PC-9 (cell line): ENCODE results near the gene DACT2. TPM values are rescaled to one million over a fixed set of nuclear protein-coding genes. Genes with fewer than 3 reads are reported as not detected.

ENCODE experiments used
- BruUV-seq: library from RNA; stranded (reverse); fragments of 400-500 nt; replicated peaks from 2 replicates; lab custom pipeline; 2021; lab: Mats Ljungman, UMichigan
- CTCF ChIA-PET: fragments of 300-600 bp; sonication (Branson Sonifier 250); formaldehyde crosslinking; loops from one replicate; lab custom pipeline; 2022; ENCODE audit warnings: antibody characterized with exemption; lab: Charles Lee
- POLR2A ChIA-PET: fragments of 300-600 bp; sonication (Branson Sonifier 250); formaldehyde crosslinking; loops from one replicate; lab custom pipeline; 2022; ENCODE audit warnings: antibody characterized with exemption; ENCODE audit not compliant: unreplicated experiment; lab: Charles Lee
- DNase-seq, 2 experiments: peaks; one replicate each; pipeline versions ENCODE4 v3.0.0 to v3.0.0-alpha.2; 2015 to 2022; ENCODE audit warnings: mixed read lengths in 1 of 2
- H2AFZ ChIP-seq: fragments of 200-600 bp; sonication (generic); 2 replicates; pipeline ENCODE4 v1.8.1; 2017; ENCODE audit warnings: antibody characterized with exemption
- H3F3A ChIP-seq: fragments of 200-600 bp; sonication (generic); 2 replicates; pipeline ENCODE4 v1.8.1; 2017; ENCODE audit warnings: antibody characterized with exemption, mild to moderate bottlenecking, low read depth; ENCODE audit not compliant: insufficient read depth
- H3K27ac ChIP-seq: fragments of 200-600 bp; sonication (generic); 2 replicates; pipeline ENCODE4 v1.6.1; 2016; ENCODE audit warnings: mixed run types
- H3K27me3 ChIP-seq: fragments of 200-600 bp; sonication (generic); 2 replicates; pipeline ENCODE4 v1.6.1; 2016; ENCODE audit warnings: low read depth, mixed run types; ENCODE audit not compliant: insufficient read depth
- H3K36me3 ChIP-seq: fragments of 200-600 bp; sonication (generic); 2 replicates; pipeline ENCODE4 v1.6.1; 2016; ENCODE audit warnings: low read depth, mixed run types
- H3K4me1 ChIP-seq: fragments of 200-600 bp; sonication (generic); replicated peaks from 2 replicates; pipeline ENCODE4 v1.6.1; 2016; ENCODE audit warnings: mixed run types; ENCODE audit not compliant: insufficient read depth
- H3K4me2 ChIP-seq: fragments of 200-600 bp; sonication (generic); 2 replicates; pipeline ENCODE4 v1.6.1; 2017; ENCODE audit warnings: mixed run types
- H3K4me3 ChIP-seq: fragments of 200-600 bp; sonication (generic); 2 replicates; pipeline ENCODE4 v1.6.1; 2016; ENCODE audit warnings: mixed run types
- H3K79me2 ChIP-seq: fragments of 200-600 bp; sonication (generic); 2 replicates; pipeline ENCODE4 v1.6.1; 2017; ENCODE audit warnings: low read depth, mixed run types
- H3K9me2 ChIP-seq: fragments of 200-600 bp; sonication (generic); 2 replicates; pipeline ENCODE4 v1.8.1; 2017; ENCODE audit warnings: mild to moderate bottlenecking; ENCODE audit not compliant: insufficient read depth
- H3K9me3 ChIP-seq: fragments of 200-600 bp; sonication (generic); 2 replicates; pipeline ENCODE4 v1.8.1; 2016; ENCODE audit warnings: low read depth; ENCODE audit not compliant: insufficient read depth
- H4K20me1 ChIP-seq: fragments of 200-600 bp; sonication (generic); 2 replicates; pipeline ENCODE4 v1.8.1; 2017; ENCODE audit not compliant: insufficient read depth
- CTCF ChIP-seq: fragments of 200-600 bp; sonication (generic); conservative IDR thresholded peaks from 2 replicates; pipeline ENCODE4 v1.6.1; 2017; ENCODE audit warnings: mixed run types, antibody characterized with exemption, mild to moderate bottlenecking, moderate library complexity
- EZH2 ChIP-seq: fragments of 200-600 bp; sonication (generic); IDR thresholded peaks from 2 replicates; pipeline ENCODE4 v1.8.0; 2017; ENCODE audit warnings: antibody characterized with exemption, low read depth
- intact Hi-C: fragments of 100-400 bp; cut with micrococcal nuclease; formaldehyde crosslinking; loops from one replicate; pipeline ENCODE4 v1.10.0; 2022; ENCODE audit not compliant: unreplicated experiment
- total RNA-seq: library from RNA; stranded (reverse); gene quantifications from 2 replicates; pipeline ENCODE4 v1.2.3, GENCODE V29; 2021

Gene DACT2
- total RNA-seq, 1 experiment from 2014 or later, result not detected

DNA sequence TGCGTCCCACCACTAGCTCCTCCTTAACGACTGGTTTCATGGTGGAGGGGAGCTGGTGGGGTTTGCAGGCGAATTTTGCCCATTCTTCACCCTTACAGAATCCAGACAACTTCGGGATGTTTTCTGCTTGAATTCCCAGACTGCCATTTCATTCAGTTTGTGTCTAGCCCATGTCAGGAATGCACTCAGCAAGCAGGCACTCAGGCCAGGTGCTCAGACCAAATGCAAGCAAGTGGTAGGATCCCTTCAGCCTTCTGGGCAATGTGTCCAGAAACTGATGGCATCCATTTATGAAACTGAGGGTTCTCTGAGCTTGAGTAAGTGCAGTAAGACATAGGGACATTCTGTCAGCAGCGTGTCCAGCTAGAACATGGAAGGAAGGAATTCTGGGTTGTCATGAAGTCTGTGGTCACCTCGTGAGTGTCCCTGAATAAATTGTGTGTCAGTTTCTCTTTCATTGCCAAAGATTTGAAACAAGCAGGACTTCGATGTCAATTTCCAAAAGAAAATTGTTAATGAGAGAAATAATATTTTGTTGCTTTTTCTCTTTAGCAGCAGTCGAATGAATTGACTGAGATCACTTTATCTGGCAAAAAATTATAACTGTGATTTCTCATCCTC is 21.8 kb upstream of the DACT2 start:
- H4K20me1 ChIP-seq, result no peaks in the 10 kb centered on the region
- H3F3A ChIP-seq, result no peaks in the 10 kb centered on the region
- H3K36me3 ChIP-seq, result no peaks in the 10 kb centered on the region
- no peak overlapping the region for H3K4me2 ChIP-seq
- DNase-seq, result no peak
- ChIA-PET POLR2A (no interaction called here), CTCF (no interaction called here)
- H3K9me3 ChIP-seq, result no peaks in the 10 kb centered on the region
- H3K9me2 ChIP-seq, result no peaks in the 10 kb centered on the region
- intact Hi-C loops, result no loop called here
- H3K27me3 ChIP-seq, result peaks cover 78% of the 10 kb centered on the region
- H3K79me2 ChIP-seq, result no peaks in the 10 kb centered on the region
- H3K27ac ChIP-seq, result no peak overlapping the region
- H3K4me1 ChIP-seq, result no peaks in the 10 kb centered on the region
- H3K4me3 ChIP-seq, result no peak overlapping the region
- no peak overlapping the region for H2AFZ ChIP-seq
- no TSS peak for BruUV-seq
- no peak for TF ChIP-seq EZH2
- no peak for TF ChIP-seq CTCF

GRCh38 chr6:168340819-168341218 is 21.2 kb upstream of the DACT2 start:
- Histone ChIP-seq H3K36me3 (no peaks in the 10 kb centered on the region), H3K4me1 (no peaks in the 10 kb centered on the region), H2AFZ (no peak overlapping the region), H3K79me2 (no peaks in the 10 kb centered on the region), H3K4me2 (no peak overlapping the region), H3F3A (no peaks in the 10 kb centered on the region), H4K20me1 (no peaks in the 10 kb centered on the region), H3K27ac (no peak overlapping the region), H3K27me3 (peaks cover 78% of the 10 kb centered on the region), H3K9me3 (no peaks in the 10 kb centered on the region), H3K4me3 (no peak overlapping the region), H3K9me2 (no peaks in the 10 kb centered on the region)
- ChIA-PET POLR2A (no interaction called here), CTCF (no interaction called here)
- DNase-seq, result no peak
- TF ChIP-seq CTCF, result no peak
- TF ChIP-seq EZH2, result no peak
- intact Hi-C loops, result no loop called here
- BruUV-seq, result no TSS peak

- Histone ChIP-seq H4K20me1 (no peaks in the 10 kb centered on the region), H3F3A (no peaks in the 10 kb centered on the region), H3K4me3 (no peak overlapping the region), H3K9me3 (no peaks in the 10 kb centered on the region), H3K79me2 (no peaks in the 10 kb centered on the region), H3K4me1 (no peaks in the 10 kb centered on the region), H2AFZ (no peak overlapping the region), H3K9me2 (no peaks in the 10 kb centered on the region), H3K36me3 (no peaks in the 10 kb centered on the region), H3K27me3 (peaks cover 72% of the 10 kb centered on the region), H3K4me2 (no peak overlapping the region), H3K27ac (no peak overlapping the region)
- ChIA-PET POLR2A (no interaction called here), CTCF (no interaction called here)
- no peak for DNase-seq
- BruUV-seq, result no TSS peak
- intact Hi-C loops, result no loop called here
- TF ChIP-seq EZH2 (no peak), CTCF (no peak)
Observed at GRCh38 chr6:168338777-168339176, 19.2 kb upstream of the DACT2 start.
